SK-N-SH treated with all-trans-retinoic acid at 6 μM for 48 hours (cell line): ENCODE results near the gene HOXA13.

Experiments
- BACH2 ChIP-seq: fragments of 250-450 bp; sonication (Bioruptor Pico); IDR thresholded peaks from 2 replicates; pipeline ENCODE4 v1.9.0; 2021; ENCODE audit warnings: mild to moderate bottlenecking, borderline replicate concordance
- CREB5 ChIP-seq: fragments of 250-450 bp; sonication (Bioruptor Pico); IDR thresholded peaks from 2 replicates; pipeline ENCODE4 v1.5.1; 2020; ENCODE audit warnings: low read depth, mild to moderate bottlenecking, moderate library complexity
- CSDC2 ChIP-seq: fragments of 250-450 bp; sonication (Bioruptor Pico); IDR thresholded peaks from 2 replicates; pipeline ENCODE4 v1.5.0; 2020; ENCODE audit warnings: mild to moderate bottlenecking, moderate library complexity
- PATZ1 ChIP-seq: fragments of 250-450 bp; sonication (Bioruptor Pico); IDR thresholded peaks from 2 replicates; pipeline ENCODE4 v1.8.0; 2020; ENCODE audit warnings: mild to moderate bottlenecking, moderate library complexity, borderline replicate concordance
- POU6F1 ChIP-seq: fragments of 250-450 bp; sonication (Bioruptor Pico); IDR thresholded peaks from 2 replicates; pipeline ENCODE4 v1.8.0; 2021; ENCODE audit warnings: low read depth, mild to moderate bottlenecking, moderate library complexity, borderline replicate concordance
- PPARA ChIP-seq: fragments of 250-450 bp; sonication (Bioruptor Pico); IDR thresholded peaks from 2 replicates; pipeline ENCODE4 v1.5.0; 2020; ENCODE audit warnings: mild to moderate bottlenecking, borderline replicate concordance
- RARB ChIP-seq: fragments of 250-450 bp; sonication (Bioruptor Pico); IDR thresholded peaks from 2 replicates; pipeline ENCODE4 v1.8.0; 2021; ENCODE audit warnings: mild to moderate bottlenecking, moderate library complexity
- TCF4 ChIP-seq: fragments of 250-450 bp; sonication (Bioruptor Pico); IDR thresholded peaks from 2 replicates; pipeline ENCODE4 v1.8.0; 2021; ENCODE audit warnings: mild to moderate bottlenecking, moderate library complexity, borderline replicate concordance
- TOX ChIP-seq: fragments of 250-450 bp; sonication (Bioruptor Pico); IDR thresholded peaks from 2 replicates; pipeline ENCODE4 v1.8.0; 2021; ENCODE audit warnings: mild to moderate bottlenecking, moderate library complexity, borderline replicate concordance
- TSHZ2 ChIP-seq: fragments of 250-450 bp; sonication (Bioruptor Pico); IDR thresholded peaks from 2 replicates; pipeline ENCODE4 v1.5.0; 2020; ENCODE audit warnings: mild to moderate bottlenecking, moderate library complexity
- ZFP3 ChIP-seq: fragments of 250-450 bp; sonication (Bioruptor Pico); IDR thresholded peaks from 2 replicates; pipeline ENCODE4 v1.5.0; 2020; ENCODE audit warnings: mild to moderate bottlenecking, moderate library complexity
- ZFP30 ChIP-seq: fragments of 450-650 bp; formaldehyde crosslinking; IDR thresholded peaks from 2 replicates; pipeline ENCODE4 v1.5.0; 2022; ENCODE audit warnings: mild to moderate bottlenecking, moderate library complexity
- ZNF70 ChIP-seq: fragments of 450-650 bp; formaldehyde crosslinking; IDR thresholded peaks from 2 replicates; pipeline ENCODE4 v1.5.0; 2020; ENCODE audit warnings: mild to moderate bottlenecking, moderate library complexity

GRCh38 chr7:27199849-27200760 lies at the start of gene HOXA13:
- no peak for TF ChIP-seq ZFP3 (CRISPR knock-in tag)
- no peak for TF ChIP-seq PATZ1 (CRISPR knock-in tag)
- no peak for TF ChIP-seq CSDC2 (CRISPR knock-in tag)
- no peak for TF ChIP-seq TSHZ2 (CRISPR knock-in tag)
- no peak for TF ChIP-seq PPARA
- TF ChIP-seq ZNF70 (CRISPR knock-in tag), result no peak
- no peak for TF ChIP-seq CREB5
- no peak for TF ChIP-seq TOX
- TF ChIP-seq ZFP30 (CRISPR knock-in tag), result no peak
- TF ChIP-seq TCF4, result no peak
- no peak for TF ChIP-seq POU6F1 (CRISPR knock-in tag)
- no peak for TF ChIP-seq RARB (CRISPR knock-in tag)
- no peak for TF ChIP-seq BACH2 (CRISPR knock-in tag)
